Thymus (tissue), 11 donors: ENCODE results near the gene CRABP1. TPM values are rescaled to one million over a fixed set of nuclear protein-coding genes. Genes with fewer than 3 reads are reported as not detected.

Source experiments
- DNase-seq, 9 donors: peaks; one replicate each; pipeline ENCODE4 v3.0.0-alpha.2; 2013; ENCODE audit warnings: low spot score in 9 of 9, low read depth in 6 of 9, missing footprints in 1 of 9
- H3K27ac ChIP-seq, 2 donors: one replicate each; pipeline ENCODE4 v1.5.1; 2013; ENCODE audit warnings: control low read depth in 1 of 2, low read depth in 1 of 2, low read length in 1 of 2, mild to moderate bottlenecking in 1 of 2, moderate library complexity in 1 of 2
- H3K27me3 ChIP-seq, 2 donors: one replicate each; pipeline ENCODE4 v1.5.1; 2013; ENCODE audit warnings: low read length in 1 of 2; ENCODE audit not compliant: control insufficient read depth in 2 of 2, insufficient read depth in 1 of 2
- H3K36me3 ChIP-seq, 2 donors: one replicate each; pipeline ENCODE4 v1.5.1; 2013; ENCODE audit warnings: low read length in 1 of 2, mild to moderate bottlenecking in 1 of 2, moderate library complexity in 1 of 2; ENCODE audit not compliant: control insufficient read depth in 2 of 2, insufficient read depth in 2 of 2
- H3K4me1 ChIP-seq, 2 donors: one replicate each; pipeline ENCODE4 v1.5.1; 2013; ENCODE audit warnings: low read length in 2 of 2; ENCODE audit not compliant: control insufficient read depth in 2 of 2, insufficient read depth in 2 of 2
- H3K4me3 ChIP-seq, 2 donors: one replicate each; pipeline ENCODE4 v1.5.1; 2013; ENCODE audit warnings: low read length in 2 of 2, control low read depth in 1 of 2, mild to moderate bottlenecking in 1 of 2
- H3K9me3 ChIP-seq, 2 donors: one replicate each; pipeline ENCODE4 v1.5.1; 2013; ENCODE audit warnings: low read length in 1 of 2, mild to moderate bottlenecking in 1 of 2; ENCODE audit not compliant: control insufficient read depth in 2 of 2, insufficient read depth in 1 of 2
- WGBS: extraction: QIAGEN DNeasy Blood & Tissue Kit; methylation state at CpG from one replicate; pipeline ENCODE4 v1.1.7; 2013; 5-methylcytosine and 5-hydroxymethylcytosine counted together
- polyA plus RNA-seq: library from polyadenylated mRNA; stranded (reverse); fragments of 200-250 nt; gene quantifications from one replicate; pipeline ENCODE4 v1.2.3, GENCODE V29; 2013
- total RNA-seq: library from RNA; stranded (reverse); fragments of 120-200 nt; gene quantifications from one replicate; pipeline ENCODE4 v1.2.4, GENCODE V29; 2013
- donor health status: healthy.

The CRABP1 gene
- total and polyA plus RNA-seq, 2 donors, result 1.8 to 6.5 TPM

DNA sequence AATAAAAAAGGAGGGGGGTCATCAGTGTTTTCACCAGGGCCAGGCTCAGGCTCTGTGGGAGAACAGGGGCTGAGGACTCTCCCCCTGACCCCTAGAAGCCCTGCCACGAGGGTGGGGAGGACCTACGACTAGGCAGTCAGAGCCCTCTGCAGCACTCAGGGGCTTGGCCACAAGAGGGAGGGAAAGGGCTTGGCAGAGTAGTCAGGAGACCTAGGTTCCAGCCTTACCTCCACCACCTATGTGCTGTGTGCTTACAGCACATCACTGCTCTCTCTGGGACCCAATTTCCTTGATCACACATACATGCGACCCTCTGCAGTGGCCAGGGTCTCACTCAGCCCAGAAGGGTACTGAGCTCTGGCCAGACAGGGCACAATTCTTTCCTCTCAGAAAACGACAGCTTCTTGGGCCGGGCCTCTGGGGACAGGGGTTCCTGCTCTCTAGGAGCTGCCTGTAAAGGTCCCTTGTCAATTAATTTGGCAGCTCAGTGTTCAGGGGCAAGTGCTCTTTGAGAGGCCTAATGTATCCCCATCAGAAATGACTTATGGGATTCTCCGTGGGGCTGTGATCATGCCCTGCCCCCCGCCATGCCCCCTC, 24.4 kb upstream of the CRABP1 start:
- WGBS, result 90% methylated on average over 7 of the region's 7 CpGs
- H3K36me3 ChIP-seq, result no peaks in the 10 kb centered on the region
- no peaks in the 10 kb centered on the region for H3K27me3 ChIP-seq
- peak overlapping the region in 1 of 2 donors; percentile 33 for H3K27ac ChIP-seq
- DNase-seq, result no peak
- H3K9me3 ChIP-seq, result no peaks in the 10 kb centered on the region
- H3K4me1 ChIP-seq, result peaks cover 0 to 2% of the 10 kb centered on the region in 2 donors
- no peak overlapping the region for H3K4me3 ChIP-seq

DNA sequence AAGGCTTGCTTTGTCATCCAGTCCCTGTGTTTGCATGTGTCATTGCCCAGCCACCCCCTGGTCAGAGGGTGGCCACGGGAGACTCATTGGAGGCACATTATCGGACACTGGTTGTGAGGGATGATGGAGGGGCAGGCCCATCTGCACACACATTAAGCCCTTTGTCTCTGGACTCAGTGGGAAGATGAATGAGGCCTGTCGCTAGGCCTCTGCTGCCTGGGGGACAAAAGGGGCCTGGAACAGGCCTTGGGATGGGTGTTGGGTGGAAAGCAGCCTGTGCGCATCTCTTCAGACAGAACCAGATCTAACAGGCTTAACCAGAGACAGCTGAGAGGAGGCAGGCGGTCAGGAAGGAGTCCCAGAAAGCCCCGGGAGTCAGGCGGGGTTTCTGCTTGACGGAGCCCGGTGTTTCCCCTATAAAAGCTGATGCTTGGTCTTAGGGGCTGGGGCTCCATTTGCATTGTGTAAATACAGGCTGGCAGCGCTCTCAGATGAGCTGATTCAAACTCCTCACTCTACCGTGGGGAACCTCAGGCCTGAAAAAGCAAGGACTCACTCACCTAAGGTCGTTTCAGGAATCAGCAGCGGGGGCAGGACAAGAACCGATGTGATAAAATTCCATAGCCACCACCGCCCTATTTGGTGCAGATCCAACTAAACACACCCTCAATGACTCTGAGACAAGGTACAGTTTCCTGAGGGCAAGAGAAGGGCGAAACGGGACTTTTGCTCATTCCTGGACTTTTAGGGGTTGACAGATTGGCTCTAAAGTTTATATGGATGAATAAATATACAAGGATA, 23.7 kb upstream of the CRABP1 start:
- WGBS, result 93% methylated on average over 17 of the region's 17 CpGs
- peaks cover 0 to 2% of the 10 kb centered on the region in 2 donors for H3K4me1 ChIP-seq
- no peaks in the 10 kb centered on the region for H3K27me3 ChIP-seq
- H3K4me3 ChIP-seq, result no peak overlapping the region
- H3K36me3 ChIP-seq, result no peaks in the 10 kb centered on the region
- peak overlapping the region in 1 of 2 donors; percentile 33 for H3K27ac ChIP-seq
- DNase-seq, result no peak
- no peaks in the 10 kb centered on the region for H3K9me3 ChIP-seq

- no peak for DNase-seq
- H3K4me1 ChIP-seq, result no peaks in the 10 kb centered on the region
- no peaks in the 10 kb centered on the region for H3K27me3 ChIP-seq
- H3K4me3 ChIP-seq, result no peak overlapping the region
- no peaks in the 10 kb centered on the region for H3K36me3 ChIP-seq
- 98% methylated on average over 8 of the region's 8 CpGs for WGBS
- no peaks in the 10 kb centered on the region for H3K9me3 ChIP-seq
- H3K27ac ChIP-seq, result peak overlapping the region in 1 of 2 donors; percentile 11
Measured at GRCh38 chr15:78317145-78317836, 22.9 kb upstream of the CRABP1 start.

GRCh38 chr15:78319588-78319987, 20.6 kb upstream of the CRABP1 start:
- H3K9me3 ChIP-seq, result no peaks in the 10 kb centered on the region
- no peak for DNase-seq
- H3K36me3 ChIP-seq, result no peaks in the 10 kb centered on the region
- H3K27me3 ChIP-seq, result no peaks in the 10 kb centered on the region
- 67% methylated on average over 10 of the region's 10 CpGs for WGBS
- H3K4me1 ChIP-seq, result no peaks in the 10 kb centered on the region
- H3K27ac ChIP-seq, result no peak overlapping the region
- H3K4me3 ChIP-seq, result no peak overlapping the region

- H3K27ac ChIP-seq, result no peak overlapping the region
- no peak overlapping the region for H3K4me3 ChIP-seq
- no peaks in the 10 kb centered on the region for H3K4me1 ChIP-seq
- no peaks in the 10 kb centered on the region for H3K36me3 ChIP-seq
- no peak for DNase-seq
- WGBS, result 97% methylated on average over 5 of the region's 5 CpGs
- H3K27me3 ChIP-seq, result no peaks in the 10 kb centered on the region
- H3K9me3 ChIP-seq, result no peaks in the 10 kb centered on the region
Measured at GRCh38 chr15:78320183-78320582, 20.0 kb upstream of the CRABP1 start.

- Histone ChIP-seq H3K4me3 (no peak overlapping the region), H3K27me3 (no peaks in the 10 kb centered on the region), H3K27ac (no peak overlapping the region), H3K36me3 (no peaks in the 10 kb centered on the region), H3K4me1 (no peaks in the 10 kb centered on the region), H3K9me3 (no peaks in the 10 kb centered on the region)
- 89% methylated on average over 17 of the region's 17 CpGs for WGBS
- no peak for DNase-seq
Measured at GRCh38 chr15:78321041-78321570, 19.0 kb upstream of the CRABP1 start.

GRCh38 chr15:78321786-78322185, 18.4 kb upstream of the CRABP1 start:
- no peak for DNase-seq
- Histone ChIP-seq H3K27ac (no peak overlapping the region), H3K36me3 (no peaks in the 10 kb centered on the region), H3K9me3 (no peaks in the 10 kb centered on the region), H3K4me1 (no peaks in the 10 kb centered on the region), H3K4me3 (no peak overlapping the region), H3K27me3 (no peaks in the 10 kb centered on the region)
- 94% methylated on average over 4 of the region's 4 CpGs for WGBS

- no peak overlapping the region for H3K4me3 ChIP-seq
- H3K27me3 ChIP-seq, result no peaks in the 10 kb centered on the region
- H3K27ac ChIP-seq, result no peak overlapping the region
- H3K4me1 ChIP-seq, result no peaks in the 10 kb centered on the region
- H3K36me3 ChIP-seq, result no peaks in the 10 kb centered on the region
- DNase-seq, result no peak
- 90% methylated on average over 15 of the region's 15 CpGs for WGBS
- no peaks in the 10 kb centered on the region for H3K9me3 ChIP-seq
Measured at GRCh38 chr15:78322243-78322642, 17.9 kb upstream of the CRABP1 start.
